ENCODE results near the gene MTA3. TPM values are rescaled to one million over a fixed set of nuclear protein-coding genes. Genes with fewer than 3 reads are reported as not detected.
A peak's percentile ranks its signal among the peaks of the same experiment; 100 is the strongest.

Gene MTA3
- total and polyA plus RNA-seq, 2 of the 8 experiments (the other 6 are each of a cell fraction or from before 2014, with no cell fraction given) = 125 to 184 TPM

DNA sequence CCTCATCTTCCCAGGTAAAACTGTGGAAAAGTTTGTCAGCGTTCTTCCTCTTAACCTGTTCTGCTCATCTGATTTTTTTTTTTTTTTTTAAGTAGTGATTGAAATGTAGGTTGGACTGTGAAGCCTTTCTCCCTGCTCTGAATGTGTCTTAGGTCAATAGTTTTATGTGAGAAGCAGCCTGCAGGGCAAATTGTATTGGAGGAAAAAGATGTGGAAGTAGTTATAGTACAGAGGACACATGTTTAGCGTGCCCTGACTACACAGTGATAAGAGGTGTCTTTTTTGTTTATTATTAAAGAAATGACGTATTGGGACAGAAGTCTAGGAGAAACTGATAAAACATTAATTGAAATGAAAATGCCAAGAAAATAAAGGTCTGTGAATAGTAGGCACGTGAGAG is 1.5 kb downstream of the MTA3 start:
- TF ChIP-seq EGR1 (IDR thresholded peaks at IDR 0.05; ENCODE audit: borderline replicate concordance, low read depth, low read length) = no peak
- no peak for TF ChIP-seq HDAC2 (IDR thresholded peaks at IDR 0.05; ENCODE audit: borderline replicate concordance in 1 of 2, low read depth in 2 of 2, low read length in 2 of 2)
- TF ChIP-seq RAD21 (IDR thresholded peaks at IDR 0.05 in 1 of 2, conservative IDR thresholded peaks at IDR 0.05 in 1 of 2; ENCODE audit: low read depth in 2 of 2, low read length in 2 of 2) = no peak
- no peak for TF ChIP-seq SIN3A (conservative IDR thresholded peaks at IDR 0.05 in 1 of 2, IDR thresholded peaks at IDR 0.05 in 1 of 2; ENCODE audit: low read depth in 1 of 2, low read length in 2 of 2)
- TF ChIP-seq NANOG (IDR thresholded peaks at IDR 0.05; ENCODE audit: insufficient read depth, low read depth, low read length, poor library complexity, severe bottlenecking) = no peak
- no peak for TF ChIP-seq SIRT6 (IDR thresholded peaks at IDR 0.05; ENCODE audit: low read length)
- no peak for TF ChIP-seq BCL11A (IDR thresholded peaks at IDR 0.05; ENCODE audit: low read depth in 2 of 2, low read length in 2 of 2)
- TF ChIP-seq SIX5 (IDR thresholded peaks at IDR 0.05; ENCODE audit: low read depth, low read length) = no peak
- no peak for TF ChIP-seq CHD1 (IDR thresholded peaks at IDR 0.05; ENCODE audit: low read depth, low read length)
- TF ChIP-seq EP300 (IDR thresholded peaks at IDR 0.05; ENCODE audit: borderline replicate concordance in 1 of 2, low read depth in 2 of 2, low read length in 2 of 2) = no peak
- H3K27ac ChIP-seq (ENCODE audit: low read depth, low read length) = no peak overlapping the region
- CTCF ChIA-PET (ENCODE audit: partially characterized antibody) = interaction anchor here (0.7 to 2.3 kb wide), 5 partner anchors 15 to 113 kb away, joined by 3 to 9 read pairs (median 4); no protein-coding TSS in a partner anchor

More for the DNA sequence above, 1.5 kb downstream of the MTA3 start:
- peaks cover 4% of the 10 kb centered on the region; the same call in 1 of the 2 replicates for H3K23me2 ChIP-seq (ENCODE audit: low read depth, low read length)
- no peak overlapping the region for H3K23ac ChIP-seq (ENCODE audit: insufficient read length)
- H3K79me1 ChIP-seq (ENCODE audit: low read depth, low read length) = no peaks in the 10 kb centered on the region; the same call in 1 of the 2 replicates
- DNase-seq (ENCODE audit: low read depth in 1 of 2, low spot score in 2 of 2) (no peak), FAIRE-seq (no peak)
- H3K4me2 ChIP-seq (ENCODE audit: insufficient read depth in 1 of 2, low read depth in 2 of 2, low read length in 2 of 2) = peak overlapping the region; percentile 83 to 95
- POLR2A ChIA-PET (ENCODE audit: partially characterized antibody) = interaction anchor here (1.1 to 1.9 kb wide), 2 partner anchors 8 to 54 kb away, joined by 3 to 6 read pairs; no protein-coding TSS in a partner anchor
- H4K8ac ChIP-seq (ENCODE audit: extremely low read depth, insufficient read depth, low read length) = no peak overlapping the region
- H3K14ac ChIP-seq (ENCODE audit: insufficient read length) = no peak overlapping the region
- peak overlapping the region; percentile 86 for H4K5ac ChIP-seq (ENCODE audit: insufficient read length, low read depth, low read length)
- no peaks in the 10 kb centered on the region for H3K9me3 ChIP-seq (ENCODE audit: insufficient read depth in 2 of 2, low read depth in 1 of 2, low read length in 1 of 2)
- no peak overlapping the region for H2AK5ac ChIP-seq (ENCODE audit: low read depth, low read length)
- peak overlapping the region; percentile 37 for H3K56ac ChIP-seq (replicated peaks; ENCODE audit: insufficient read length, low read depth, low read length)
- H2BK120ac ChIP-seq (replicated peaks; ENCODE audit: low read depth, low read length) = no peak overlapping the region
- H3K9ac ChIP-seq (replicated peaks in 1 of 4; ENCODE audit: extremely low read depth in 1 of 4, low read depth in 3 of 4, low read length in 3 of 4) = peak overlapping the region in 3 of 4 experiments; percentile 9 to 79 (median 13); a peak in 3 of 7 replicates
- no peak overlapping the region for H2BK15ac ChIP-seq (ENCODE audit: low read length)
- no peak overlapping the region for H3K18ac ChIP-seq (ENCODE audit: extremely low read depth, low read length)
- H3K4ac ChIP-seq (replicated peaks; ENCODE audit: insufficient read length, low read depth, low read length) = no peak overlapping the region
- no peak overlapping the region for H2BK12ac ChIP-seq (ENCODE audit: low read depth, low read length)
- H3K4me1 ChIP-seq (replicated peaks in 1 of 4; ENCODE audit: control insufficient read depth in 3 of 4, insufficient read depth in 4 of 4, low read length in 3 of 4) = peaks cover 6 to 14% (median 11%) of the 10 kb centered on the region in 4 experiments
- H3K79me2 ChIP-seq (ENCODE audit: control insufficient read depth in 1 of 2, insufficient read depth in 2 of 2, low read length in 2 of 2) = peaks cover 11 to 55% of the 10 kb centered on the region in 2 experiments
- no peak overlapping the region for H4K91ac ChIP-seq (replicated peaks; ENCODE audit: insufficient read length, low read length)
- peaks cover 2 to 50% (median 20%) of the 10 kb centered on the region in 4 experiments; a peak in 6 of 8 replicates for H3K36me3 ChIP-seq (ENCODE audit: control insufficient read depth in 2 of 4, insufficient read depth in 4 of 4, low read length in 3 of 4)
- peak overlapping the region; percentile 69 to 85 (median 83) for H3K4me3 ChIP-seq (ENCODE audit: extremely low read depth in 1 of 4, insufficient read depth in 2 of 4, low read depth in 3 of 4, low read length in 4 of 4)
- H2AFZ ChIP-seq (ENCODE audit: low read length) = no peak overlapping the region
- no peak overlapping the region for H2BK20ac ChIP-seq (ENCODE audit: low read length)
- WGBS, 2 experiments (ENCODE audit: extremely low coverage in 1 of 2, insufficient coverage in 1 of 2, insufficient read length in 1 of 2, insufficient replicate concordance in 2 of 2, low coverage in 1 of 2, low lambda C conversion rate in 2 of 2, missing lambda C conversion rate in 1 of 2) = 46% methylated on average over 4 of the region's 4 CpGs; no CpG with 5 or more reads in 1 of the 2 experiments
- H4K20me1 ChIP-seq (replicated peaks in 1 of 2; ENCODE audit: control insufficient read depth in 1 of 2, insufficient read depth in 2 of 2, low read length in 2 of 2) = no peaks in the 10 kb centered on the region
- H3K27me3 ChIP-seq (replicated peaks in 1 of 4; ENCODE audit: control insufficient read depth in 3 of 4, extremely low read depth in 1 of 4, insufficient read depth in 3 of 4, low read length in 3 of 4) = no peaks in the 10 kb centered on the region
- no peak overlapping the region for H2BK5ac ChIP-seq (ENCODE audit: low read depth, low read length)

Measured in H1 (cell line).